Lung (tissue), 12 donors: ENCODE data around the gene NDUFB10. TPM values are rescaled to one million over a fixed set of nuclear protein-coding genes. Genes with fewer than 3 reads are reported as not detected.

ENCODE experiments used
- ATAC-seq: fragments of 200-7000 bp; cut with Tn5 transposase; one replicate; pipeline ENCODE4 v1.9.1; 2020; ENCODE audit warnings: moderate number of reproducible peaks; ENCODE audit not compliant: insufficient read depth, low FRiP score
- DNase-seq, 3 donors: peaks; one replicate each; pipeline ENCODE4 v3.0.0-alpha.2; 2013 to 2017
- H3K27ac ChIP-seq, 2 donors: one replicate each; pipeline ENCODE4 v1.5.1; 2013; ENCODE audit warnings: mild to moderate bottlenecking in 2 of 2, moderate library complexity in 2 of 2, control low read depth in 1 of 2, inconsistent platforms in 1 of 2, low read depth in 1 of 2, low read length in 1 of 2
- H3K27me3 ChIP-seq, 3 donors: one replicate each; pipeline ENCODE4 v1.5.1; 2013; ENCODE audit warnings: low read length in 2 of 3; ENCODE audit not compliant: control insufficient read depth in 3 of 3, insufficient read depth in 3 of 3
- H3K36me3 ChIP-seq, 4 donors: one replicate each; pipeline ENCODE4 v1.5.1; 2013; ENCODE audit warnings: low read length in 4 of 4, mild to moderate bottlenecking in 1 of 4, moderate library complexity in 1 of 4; ENCODE audit not compliant: control insufficient read depth in 4 of 4, insufficient read depth in 4 of 4
- H3K4me1 ChIP-seq, 5 donors: one replicate each; pipeline ENCODE4 v1.5.1; 2013; ENCODE audit warnings: low read length in 5 of 5, mild to moderate bottlenecking in 2 of 5, moderate library complexity in 1 of 5; ENCODE audit not compliant: control insufficient read depth in 5 of 5, insufficient read depth in 5 of 5
- H3K4me3 ChIP-seq: one replicate; pipeline ENCODE4 v1.5.1; 2013; ENCODE audit warnings: mild to moderate bottlenecking, control low read depth, moderate library complexity
- H3K9ac ChIP-seq, 2 donors: one replicate each; pipeline ENCODE4 v1.5.1; 2013; ENCODE audit warnings: low read length in 2 of 2, control low read depth in 1 of 2; ENCODE audit not compliant: insufficient read depth in 1 of 2
- H3K9me3 ChIP-seq, 4 donors: one replicate each; pipeline ENCODE4 v1.5.1; 2013; ENCODE audit warnings: low read length in 3 of 4, mild to moderate bottlenecking in 1 of 4, moderate library complexity in 1 of 4; ENCODE audit not compliant: control insufficient read depth in 4 of 4, insufficient read depth in 3 of 4
- WGBS, 2 donors: extraction: QIAGEN DNeasy Blood & Tissue Kit; methylation state at CpG; one replicate each; pipeline ENCODE4 v1.1.7; 2013; 5-methylcytosine and 5-hydroxymethylcytosine counted together
- polyA plus RNA-seq, 2 donors: library from polyadenylated mRNA; stranded (reverse); fragments of 200-250 nt; gene quantifications; one replicate each; pipeline ENCODE4 v1.2.1, GENCODE V29; 2013
- total RNA-seq, 2 donors: library from RNA; depleted of rRNA in 1 of 2; stranded (reverse); fragments of >200 nt in 1 of 2; gene quantifications; one replicate each; pipeline ENCODE4 v1.2.1, GENCODE V29; 2014 to 2021
- TF ChIP-seq, protein P1 (sequence below): IDR thresholded peaks from 2 replicates; pipeline ENCODE4 v1.5.1; 2012; ENCODE audit warnings: mild to moderate bottlenecking; ENCODE audit errors: control extremely low read depth, extremely low read depth
- donor health status: control.
- donor health status: control.
- donor health status: Bipolar disorder and iron deficiency.
- donor health status: healthy.
- donor health status: DM: yes; HTN: yes; CAD: no.

The NDUFB10 gene
- total and polyA plus RNA-seq, 4 donors, result 107 to 187 (median 131) TPM

DNA sequence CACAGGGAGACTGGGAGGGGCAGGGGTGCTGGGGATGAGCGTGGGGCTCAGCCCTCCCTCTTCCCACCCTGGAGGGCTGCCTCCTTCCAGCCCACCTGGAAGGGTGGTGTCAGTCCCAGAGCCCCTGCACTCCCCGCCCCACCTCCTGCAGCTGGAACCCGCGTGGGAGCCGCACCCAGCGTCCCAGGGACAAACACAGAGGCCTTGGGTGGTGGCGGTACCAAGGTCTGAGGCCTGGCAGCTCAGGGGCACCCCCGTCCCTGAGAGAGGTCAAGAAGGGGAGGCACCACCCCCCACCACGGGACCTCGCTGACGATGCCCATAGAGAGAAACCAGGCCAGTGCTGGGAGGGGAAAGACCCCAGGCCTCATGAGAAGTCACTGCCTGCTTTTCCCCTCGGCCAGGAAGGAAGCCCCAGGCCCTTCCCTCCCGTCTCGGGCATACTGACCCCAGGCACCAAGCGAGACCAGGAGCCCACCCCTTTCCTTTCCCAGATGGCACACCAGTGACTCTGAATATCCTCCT, 45.2 kb upstream of the NDUFB10 start:
- Histone ChIP-seq H3K4me1 (peaks cover 0 to 10% (median 0%) of the 10 kb centered on the region in 5 donors), H3K36me3 (no peaks in the 10 kb centered on the region), H3K9me3 (peaks cover 0 to 4% (median 0%) of the 10 kb centered on the region in 4 donors), H3K9ac (no peak overlapping the region), H3K4me3 (no peak overlapping the region), H3K27ac (no peak overlapping the region), H3K27me3 (peaks cover under 1 to 31% (median 19%) of the 10 kb centered on the region in 3 donors)
- DNase-seq, result no peak
- WGBS, 2 donors, result 40% methylated on average over 14 to 15 of the region's 15 CpGs
- no peak for ATAC-seq
- TF ChIP-seq, protein P1, sequence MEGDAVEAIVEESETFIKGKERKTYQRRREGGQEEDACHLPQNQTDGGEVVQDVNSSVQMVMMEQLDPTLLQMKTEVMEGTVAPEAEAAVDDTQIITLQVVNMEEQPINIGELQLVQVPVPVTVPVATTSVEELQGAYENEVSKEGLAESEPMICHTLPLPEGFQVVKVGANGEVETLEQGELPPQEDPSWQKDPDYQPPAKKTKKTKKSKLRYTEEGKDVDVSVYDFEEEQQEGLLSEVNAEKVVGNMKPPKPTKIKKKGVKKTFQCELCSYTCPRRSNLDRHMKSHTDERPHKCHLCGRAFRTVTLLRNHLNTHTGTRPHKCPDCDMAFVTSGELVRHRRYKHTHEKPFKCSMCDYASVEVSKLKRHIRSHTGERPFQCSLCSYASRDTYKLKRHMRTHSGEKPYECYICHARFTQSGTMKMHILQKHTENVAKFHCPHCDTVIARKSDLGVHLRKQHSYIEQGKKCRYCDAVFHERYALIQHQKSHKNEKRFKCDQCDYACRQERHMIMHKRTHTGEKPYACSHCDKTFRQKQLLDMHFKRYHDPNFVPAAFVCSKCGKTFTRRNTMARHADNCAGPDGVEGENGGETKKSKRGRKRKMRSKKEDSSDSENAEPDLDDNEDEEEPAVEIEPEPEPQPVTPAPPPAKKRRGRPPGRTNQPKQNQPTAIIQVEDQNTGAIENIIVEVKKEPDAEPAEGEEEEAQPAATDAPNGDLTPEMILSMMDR, result no peak

GRCh38 chr16:1914988-1915387, 44.4 kb upstream of the NDUFB10 start:
- 46 to 53% methylated on average over 8 of the region's 8 CpGs for WGBS, 2 donors
- H3K9ac ChIP-seq, result no peak overlapping the region
- H3K27ac ChIP-seq, result no peak overlapping the region
- no peaks in the 10 kb centered on the region for H3K36me3 ChIP-seq
- peaks cover 0 to 4% (median 0%) of the 10 kb centered on the region in 4 donors for H3K9me3 ChIP-seq
- ATAC-seq (no peak), DNase-seq (no peak)
- H3K4me3 ChIP-seq, result no peak overlapping the region
- H3K27me3 ChIP-seq, result peaks cover 7 to 36% (median 24%) of the 10 kb centered on the region in 3 donors
- H3K4me1 ChIP-seq, result peaks cover 0 to 10% (median 0%) of the 10 kb centered on the region in 5 donors
- TF ChIP-seq, protein P1, result no peak

DNA sequence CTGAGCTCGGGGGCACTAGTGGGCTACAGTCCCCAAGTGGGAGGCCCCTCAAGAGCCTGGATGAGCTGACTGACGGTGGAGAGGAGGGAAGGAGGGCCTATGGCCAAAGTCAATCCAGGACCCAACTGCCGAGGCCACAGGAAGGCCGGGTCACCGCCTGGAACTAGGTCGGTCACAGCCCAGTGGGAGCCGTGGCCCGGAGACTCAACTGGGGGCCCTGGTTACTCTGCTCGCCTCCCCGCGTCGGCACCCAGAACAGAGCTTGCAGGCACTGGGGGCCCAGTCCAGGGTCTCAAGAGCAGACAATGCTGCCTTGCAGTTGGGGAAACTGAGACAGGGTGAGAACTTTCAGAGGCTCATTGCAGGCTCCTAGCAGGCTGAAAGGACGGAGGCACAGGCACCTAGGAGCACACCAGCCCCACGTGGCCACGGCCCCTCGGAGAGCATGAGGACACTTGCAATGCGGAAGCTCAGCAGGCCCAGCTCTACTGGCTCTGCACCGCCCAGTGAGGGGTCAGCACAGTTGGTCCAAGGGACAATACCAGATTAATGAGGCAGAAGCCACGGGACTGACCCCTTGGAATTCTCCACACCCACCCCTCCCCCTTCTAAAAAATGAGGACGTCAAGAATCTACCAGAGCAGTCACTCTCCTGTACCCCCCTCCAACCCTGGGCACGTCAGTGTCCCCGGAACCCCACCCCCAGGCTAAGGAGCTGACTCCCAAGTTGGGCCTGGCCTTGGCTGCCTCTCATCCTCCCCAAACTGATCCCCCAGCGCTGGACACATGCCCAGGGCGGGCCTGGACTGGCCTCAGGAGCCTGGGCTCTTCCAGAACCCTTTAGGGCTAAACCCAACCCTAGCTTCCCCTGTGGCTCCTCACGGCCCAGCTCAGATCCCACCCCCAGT, 43.4 kb upstream of the NDUFB10 start:
- Histone ChIP-seq H3K4me3 (no peak overlapping the region), H3K9me3 (peaks cover 0 to 4% (median 0%) of the 10 kb centered on the region in 4 donors), H3K36me3 (no peaks in the 10 kb centered on the region), H3K27me3 (peaks cover 7 to 46% (median 32%) of the 10 kb centered on the region in 3 donors), H3K4me1 (peaks cover 0 to 12% (median 0%) of the 10 kb centered on the region in 5 donors), H3K9ac (no peak overlapping the region), H3K27ac (no peak overlapping the region)
- TF ChIP-seq, protein P1, result no peak
- DNase-seq (no peak), ATAC-seq (no peak)
- WGBS, 2 donors, result 64 to 67% methylated on average over 24 to 25 of the region's 25 CpGs
